ENCODE results near the gene PALLD. TPM values are rescaled to one million over a fixed set of nuclear protein-coding genes. Genes with fewer than 3 reads are reported as not detected.

Gene PALLD
- total RNA-seq, 1 donor from 2014 or later: 8.9 TPM

DNA sequence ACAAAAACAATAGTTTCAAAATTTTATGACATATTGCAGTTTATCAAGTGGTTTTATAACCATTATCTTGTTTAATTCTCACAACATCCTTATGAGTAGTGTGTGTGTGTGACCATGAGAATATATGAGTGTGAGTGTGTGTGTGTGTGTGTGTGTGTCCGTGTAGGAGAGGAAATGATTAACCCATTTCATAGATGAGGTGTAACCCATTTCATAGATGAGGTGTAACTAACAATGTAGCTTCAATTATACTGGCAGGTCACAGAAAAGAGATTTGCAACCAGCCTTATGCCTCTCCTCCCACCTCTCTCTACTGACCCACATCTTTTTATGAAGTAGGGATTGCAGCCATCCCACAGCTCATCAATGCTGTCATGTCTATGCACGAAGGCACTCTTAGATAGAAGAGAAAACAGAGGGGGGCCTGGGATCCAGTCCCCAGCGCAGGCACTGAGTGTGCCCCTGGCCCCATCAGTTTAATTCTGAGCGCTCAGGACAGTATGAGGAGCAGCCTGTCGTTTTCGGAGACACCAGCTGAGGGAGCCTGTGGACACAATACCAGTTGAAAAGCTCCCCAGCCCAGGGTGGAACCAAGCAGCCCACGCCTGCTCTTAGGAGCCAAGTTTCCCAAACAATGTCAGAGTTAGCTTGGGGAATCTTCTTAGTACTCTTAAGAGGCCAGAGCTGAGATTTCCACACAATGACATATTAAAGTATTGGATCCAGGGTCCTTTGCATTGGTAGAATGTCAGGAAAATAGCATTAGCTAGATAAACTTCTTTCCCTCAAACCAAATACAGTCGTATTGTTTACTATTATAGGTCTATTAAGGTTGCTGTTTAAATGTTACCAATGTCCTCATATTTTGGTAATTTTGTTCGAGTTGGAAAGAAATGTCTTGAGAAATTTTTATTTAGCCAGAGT, 88.6 kb downstream of the PALLD start:
- peak; percentile 65 for DNase-seq (ENCODE audit: low spot score)

GRCh38 chr4:168586926-168587325, 90.1 kb downstream of the PALLD start:
- no peak for DNase-seq (ENCODE audit: low spot score)
- no peak for ATAC-seq

More for the DNA sequence above, 88.6 kb downstream of the PALLD start:
- peak; percentile 100 for ATAC-seq

- DNase-seq (ENCODE audit: low spot score): no peak
- no peak for ATAC-seq
Measured at GRCh38 chr4:168587411-168588125, 90.7 kb downstream of the PALLD start.

DNA sequence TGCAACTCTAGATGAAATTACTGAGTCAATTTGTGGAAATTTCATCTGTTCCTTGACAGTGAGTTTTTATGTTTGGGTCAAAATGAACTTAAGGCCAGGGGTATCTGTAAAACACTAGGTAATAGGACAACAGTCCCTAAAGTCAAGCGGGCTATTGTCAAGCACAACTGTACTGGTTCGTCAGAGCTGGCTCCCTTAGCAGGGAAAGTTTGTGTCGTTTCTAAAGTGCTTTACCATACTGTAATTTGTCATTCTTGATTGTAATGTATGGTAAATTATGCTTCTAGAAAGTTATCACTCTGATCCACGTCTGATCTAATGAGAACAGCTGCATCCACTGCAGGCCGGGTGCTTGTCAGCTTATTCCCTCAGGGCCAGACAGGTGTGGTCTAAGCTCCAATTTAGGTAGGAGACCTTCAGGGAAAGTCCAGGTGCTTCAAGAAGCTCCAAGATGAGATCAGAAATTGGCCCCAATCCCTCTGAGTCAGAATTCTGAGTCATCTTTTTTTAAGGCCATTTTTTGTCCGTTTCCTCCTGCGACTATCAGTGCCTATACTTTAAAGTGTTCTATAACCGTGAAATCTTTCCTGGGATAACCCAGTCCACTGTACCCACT, 92.2 kb downstream of the PALLD start:
- DNase-seq (ENCODE audit: low spot score) (no peak), ATAC-seq (no peak)

- ATAC-seq (no peak), DNase-seq (ENCODE audit: low spot score) (no peak)
Measured at GRCh38 chr4:168592676-168593075, 95.8 kb downstream of the PALLD start.

GRCh38 chr4:168593399-168593798, 96.5 kb downstream of the PALLD start:
- ATAC-seq (no peak), DNase-seq (ENCODE audit: low spot score) (no peak)

DNA sequence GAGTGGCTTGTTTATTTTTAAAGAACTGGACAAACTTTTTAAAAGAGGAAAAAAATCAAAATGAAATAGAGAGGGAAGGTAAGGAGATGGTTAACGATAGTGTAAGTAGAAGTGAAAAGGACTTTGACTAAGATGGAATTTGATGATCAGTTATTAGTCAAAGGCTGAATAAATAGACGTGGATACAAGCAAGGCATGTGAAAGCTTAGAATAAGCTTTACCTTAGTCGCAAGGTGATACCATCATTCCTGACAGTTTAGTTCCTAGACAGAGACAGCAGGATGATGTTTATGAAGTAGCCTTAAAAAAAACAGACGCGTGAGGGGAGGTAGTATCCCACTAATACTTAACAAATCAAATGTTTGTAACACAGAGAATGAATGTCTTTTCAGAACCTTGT, 97.3 kb downstream of the PALLD start:
- no peak for ATAC-seq

GRCh38 chr4:168598191-168598590, 101.3 kb downstream of the PALLD start:
- DNase-seq (ENCODE audit: low spot score) (no peak), ATAC-seq (no peak)

More for the DNA sequence above, 97.3 kb downstream of the PALLD start:
- DNase-seq (ENCODE audit: low spot score): no peak

DNA sequence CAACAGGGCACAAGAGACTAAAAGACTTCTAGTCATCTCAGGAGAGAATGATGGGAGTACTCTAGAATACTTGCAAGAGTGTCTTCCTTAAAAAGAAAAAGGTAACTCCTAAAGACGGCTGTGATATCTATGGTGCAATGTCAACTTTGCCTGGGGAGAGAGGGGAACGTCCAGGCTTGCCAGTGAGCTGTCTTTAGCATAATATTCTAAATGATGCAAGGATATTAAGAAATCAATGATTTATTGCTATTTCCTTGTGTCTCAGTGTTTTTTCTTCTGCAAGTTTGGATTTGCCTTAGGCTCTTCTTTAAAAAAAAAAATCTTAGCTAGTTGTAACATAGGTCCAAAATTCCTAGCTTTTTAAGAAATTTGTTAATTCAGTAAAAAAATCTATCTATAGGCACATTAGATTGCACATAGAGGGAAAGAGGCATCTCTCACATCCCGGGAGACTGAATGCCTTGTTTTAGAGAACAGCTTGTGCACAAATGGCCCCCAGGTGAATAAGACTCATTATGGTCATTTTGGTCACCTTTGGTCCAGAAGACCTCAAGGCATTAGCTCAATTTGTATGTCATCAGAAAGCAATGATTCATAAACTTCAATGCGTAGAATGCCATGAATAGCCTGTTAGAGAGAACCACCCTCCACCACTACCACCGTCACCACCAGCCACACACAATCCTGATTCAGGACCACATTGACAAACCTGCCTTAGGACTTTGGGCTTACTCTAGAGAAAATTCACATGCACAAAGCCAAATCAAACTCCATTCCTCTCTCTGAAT, 104.1 kb downstream of the PALLD start:
- DNase-seq (ENCODE audit: low spot score) (no peak), ATAC-seq (no peak)

DNA sequence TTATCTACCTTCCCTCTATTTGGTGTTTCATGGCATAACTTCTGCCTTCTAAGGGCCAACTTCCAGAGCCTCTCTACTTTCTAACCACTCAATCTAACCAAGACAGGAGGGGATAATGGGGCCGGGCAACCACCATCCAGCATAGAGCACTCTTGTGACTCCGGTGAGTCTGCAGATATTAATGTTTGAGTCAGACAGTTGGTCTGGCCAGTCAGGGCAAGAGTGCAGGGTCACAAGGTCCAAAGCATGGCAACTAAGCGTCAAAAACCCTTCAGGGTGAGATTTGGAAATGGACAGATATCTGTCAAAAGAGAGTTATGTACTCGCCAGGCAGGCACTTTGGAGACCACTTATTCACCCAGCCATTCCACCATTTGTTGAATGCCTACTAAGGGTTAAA, 105.0 kb downstream of the PALLD start:
- no peak for DNase-seq (ENCODE audit: low spot score)
- no peak for ATAC-seq

GRCh38 chr4:168604496-168605373, 107.9 kb downstream of the PALLD start:
- DNase-seq (ENCODE audit: low spot score) (no peak), ATAC-seq (no peak)

GRCh38 chr4:168605411-168605810, 108.6 kb downstream of the PALLD start:
- DNase-seq (ENCODE audit: low spot score): no peak
- no peak for ATAC-seq

DNA sequence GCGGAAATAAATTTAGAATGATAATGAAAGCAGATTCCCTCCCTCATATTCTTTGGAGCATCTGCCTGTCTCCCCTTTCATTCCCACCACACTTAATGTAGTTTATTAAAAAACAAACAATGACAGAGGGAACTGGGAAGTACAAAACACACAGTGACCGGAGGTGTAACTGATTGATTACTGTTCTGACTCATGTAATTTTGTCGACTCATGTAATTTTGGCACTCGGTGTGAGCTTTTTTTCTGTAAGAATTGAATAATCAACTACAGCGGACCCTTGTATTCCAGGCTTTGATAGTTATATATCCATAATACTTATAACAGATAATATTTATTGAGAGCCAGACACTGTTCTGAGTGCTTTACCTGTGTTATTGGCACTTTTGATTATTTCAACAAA, 110.4 kb downstream of the PALLD start:
- no peak for ATAC-seq
- DNase-seq (ENCODE audit: low spot score): no peak

DNA sequence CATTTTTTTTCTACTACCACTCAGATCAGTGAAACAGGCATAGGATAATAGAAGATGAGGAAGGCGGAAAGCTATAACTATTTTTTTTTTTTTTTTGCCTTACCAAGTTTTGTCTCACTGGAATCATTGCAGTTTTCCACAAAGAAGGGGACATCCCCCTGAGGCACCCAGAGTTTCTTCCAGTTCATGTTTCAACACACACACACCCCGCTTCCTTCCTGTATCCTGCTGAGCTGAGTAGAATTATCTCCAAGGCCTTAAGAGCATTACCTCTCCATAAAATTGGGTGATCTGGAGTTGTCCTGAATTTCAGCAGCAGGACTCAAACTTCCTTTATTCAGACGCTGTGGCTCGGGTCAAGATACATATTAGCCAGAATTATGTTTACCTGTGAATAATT, 111.9 kb downstream of the PALLD start:
- no peak for DNase-seq (ENCODE audit: low spot score)
- ATAC-seq: no peak

DNA sequence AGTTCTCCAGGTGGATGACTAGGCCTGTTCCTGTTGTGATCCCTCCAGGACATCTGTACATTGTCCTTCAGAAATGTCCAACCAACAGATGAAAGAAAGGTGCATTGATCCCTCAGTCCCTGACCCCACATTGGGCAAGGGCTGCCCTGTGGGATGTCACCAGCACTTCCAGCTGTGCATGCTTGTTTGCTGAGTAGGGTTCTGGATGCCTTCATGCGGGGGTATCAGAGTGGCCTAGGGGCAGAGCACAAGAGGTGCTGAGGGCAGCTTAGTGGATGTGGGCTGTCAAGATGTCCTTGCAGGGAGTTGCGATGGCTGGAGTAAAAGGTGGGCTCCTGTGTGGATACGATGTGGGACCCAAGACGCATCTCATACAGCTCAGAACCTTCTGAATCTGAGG, 112.5 kb downstream of the PALLD start:
- ATAC-seq (no peak), DNase-seq (ENCODE audit: low spot score) (no peak)

DNA sequence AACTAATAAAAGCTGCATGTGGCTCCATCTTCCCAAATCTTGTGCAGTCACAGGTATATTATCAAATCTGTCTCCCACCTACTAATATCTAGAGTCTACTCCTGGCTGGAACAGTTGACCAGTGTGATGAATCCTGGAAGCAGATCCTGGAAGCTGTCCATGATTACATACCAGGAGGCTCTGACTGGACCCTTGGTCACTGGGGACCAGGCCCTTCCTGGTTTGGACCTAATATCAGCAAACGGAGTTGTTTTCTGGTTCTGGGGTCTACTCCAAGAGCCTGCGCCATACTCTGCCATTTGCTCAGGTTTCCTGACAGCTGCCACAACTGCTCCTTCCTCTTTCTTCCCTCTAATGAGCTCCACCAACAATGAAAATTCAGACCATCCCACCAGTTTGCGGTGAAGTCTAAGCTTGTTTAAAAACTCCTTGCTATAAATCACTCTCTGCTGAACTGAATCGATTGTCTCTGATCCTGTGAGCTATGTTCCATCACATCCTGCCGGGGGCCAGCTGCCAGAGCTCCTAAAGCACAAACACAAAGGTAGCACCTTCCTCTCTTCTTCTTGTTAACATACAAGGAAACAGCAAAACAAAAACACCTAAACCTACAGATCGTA, 114.2 kb downstream of the PALLD start:
- no peak for ATAC-seq
- DNase-seq (ENCODE audit: low spot score): no peak

GRCh38 chr4:168612450-168613135, 115.7 kb downstream of the PALLD start:
- ATAC-seq: no peak
- no peak for DNase-seq (ENCODE audit: low spot score)

GRCh38 chr4:168613869-168614268, 117.0 kb downstream of the PALLD start:
- ATAC-seq: no peak
- DNase-seq (ENCODE audit: low spot score): no peak
